Esophagus muscularis mucosa (tissue), 4 donors: ENCODE results near the gene KDM7A. TPM values are rescaled to one million over a fixed set of nuclear protein-coding genes. Genes with fewer than 3 reads are reported as not detected.

Experiments
- DNase-seq: peaks from one replicate; pipeline ENCODE4 v3.0.0-alpha.2; 2017; ENCODE audit errors: extremely low spot score
- H3K27ac ChIP-seq, 4 donors: fragments of 200-600 bp; sonication (generic); replicated peaks in 1 of 4; 1 replicate in 3 of 4; 2 replicates in 1 of 4; pipeline ENCODE4 v1.5.1; 2016 to 2019; ENCODE audit warnings: mild to moderate bottlenecking in 1 of 4
- H3K27me3 ChIP-seq, 4 donors: fragments of 200-600 bp; sonication (generic); one replicate each; pipeline versions ENCODE4 v1.5.1 to v1.6.0; 2016 to 2019
- H3K36me3 ChIP-seq, 4 donors: fragments of 200-600 bp; sonication (generic); one replicate each; pipeline ENCODE4 v1.5.1; 2016 to 2019
- H3K4me1 ChIP-seq, 4 donors: fragments of 200-600 bp; sonication (generic); one replicate each; pipeline ENCODE4 v1.5.1; 2016 to 2019
- H3K4me3 ChIP-seq, 4 donors: fragments of 200-600 bp; sonication (generic); 1 replicate in 2 of 4; 2 replicates in 2 of 4; pipeline ENCODE4 v1.5.1; 2016 to 2019; ENCODE audit warnings: mild to moderate bottlenecking in 4 of 4, moderate library complexity in 1 of 4
- H3K9me3 ChIP-seq, 4 donors: fragments of 200-600 bp; sonication (generic); 1 replicate in 3 of 4; 2 replicates in 1 of 4; pipeline ENCODE4 v1.5.1; 2016 to 2019
- EP300 ChIP-seq: sonication (generic); formaldehyde crosslinking; IDR thresholded peaks from one replicate; pipeline ENCODE4 v1.6.1; 2017; ENCODE audit warnings: antibody characterized with exemption
- POLR2A ChIP-seq: fragments of 450-650 bp; IDR thresholded peaks from one replicate; pipeline ENCODE4 v1.6.1; 2017; ENCODE audit warnings: antibody characterized with exemption, moderate library complexity, mild to moderate bottlenecking, low read depth
- POLR2AphosphoS5 ChIP-seq, 2 donors: sonication (generic); formaldehyde crosslinking; IDR thresholded peaks; one replicate each; pipeline ENCODE4 v1.6.1; 2017; ENCODE audit warnings: antibody characterized with exemption in 2 of 2
- WGBS: methylation state at CpG from one replicate; pipeline ENCODE4 v1.1.5; 2018; 5-methylcytosine and 5-hydroxymethylcytosine counted together
- intact Hi-C: fragments of 100-400 bp; cut with DNase I; formaldehyde crosslinking; loops from one replicate; pipeline ENCODE4 v1.15.1; 2023
- total RNA-seq, 4 donors: library from RNA; depleted of rRNA; stranded (reverse); fragments of >200 nt; gene quantifications; one replicate each; pipeline versions ENCODE4 v1.1.0 to v1.2.1, GENCODE V29; 2016
- TF ChIP-seq, protein P1 (sequence below), 3 experiments: fragments of 200-600 bp in 2 of 3; fragments of 450-650 bp in 1 of 3; sonication (generic) in 2 of 3; IDR thresholded peaks; one replicate each; pipeline ENCODE4 v1.5.1; 2017 to 2019; ENCODE audit warnings: antibody characterized with exemption in 3 of 3, mild to moderate bottlenecking in 2 of 3, moderate library complexity in 1 of 3

The KDM7A gene
- total RNA-seq, 4 donors from 2014 or later = 13.5 to 23.7 (median 19.5) TPM

DNA sequence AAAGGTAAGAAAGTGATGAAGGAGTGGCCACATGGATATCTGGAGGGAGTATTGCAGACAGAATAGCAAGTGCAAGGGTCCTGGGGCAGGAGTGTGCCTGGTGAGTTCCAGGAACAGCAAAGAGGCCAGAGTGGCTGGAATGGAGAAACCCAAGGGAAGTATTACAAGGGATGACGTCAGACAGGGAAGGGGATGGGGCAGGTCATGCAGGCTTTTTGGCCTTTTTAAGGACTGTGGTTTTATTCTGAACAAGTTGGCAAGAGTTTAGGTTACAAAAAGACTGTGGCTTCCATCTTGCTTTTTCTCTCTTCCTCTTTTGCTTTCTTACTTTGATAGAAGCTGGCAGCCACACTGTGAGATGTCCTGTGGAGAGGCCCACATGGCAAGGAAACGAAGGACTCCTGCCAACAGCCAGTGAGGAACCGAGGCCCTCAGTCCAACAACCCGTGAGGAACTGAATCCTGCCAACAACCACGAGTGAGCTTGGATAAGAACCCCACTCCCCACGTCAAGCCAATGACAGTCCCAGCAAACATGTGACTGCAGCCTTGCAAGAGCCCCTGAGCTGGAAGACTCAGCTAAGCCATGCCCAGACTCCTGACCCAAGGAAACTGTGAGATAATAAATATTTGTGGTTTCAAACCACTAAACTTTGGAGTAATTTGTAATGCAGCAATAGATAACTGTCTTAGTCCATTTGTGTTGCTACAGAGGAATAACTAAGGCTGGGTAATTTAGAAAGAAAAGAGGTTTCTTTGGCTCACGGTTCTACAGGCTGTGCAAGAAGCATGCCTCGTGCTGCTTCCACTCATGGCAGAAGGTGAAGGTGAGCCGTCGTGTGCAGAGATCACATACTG lies 19.8 kb upstream of the KDM7A start:
- intact Hi-C loops = no loop called here
- no peak for DNase-seq
- peaks cover 0 to 3% (median 0%) of the 10 kb centered on the region in 4 donors for H3K4me1 ChIP-seq
- TF ChIP-seq EP300 (no peak), POLR2AphosphoS5 (IDR thresholded peaks at IDR 0.05) (peak in 1 of 2 donors; percentile 14)
- TF ChIP-seq, protein P1, sequence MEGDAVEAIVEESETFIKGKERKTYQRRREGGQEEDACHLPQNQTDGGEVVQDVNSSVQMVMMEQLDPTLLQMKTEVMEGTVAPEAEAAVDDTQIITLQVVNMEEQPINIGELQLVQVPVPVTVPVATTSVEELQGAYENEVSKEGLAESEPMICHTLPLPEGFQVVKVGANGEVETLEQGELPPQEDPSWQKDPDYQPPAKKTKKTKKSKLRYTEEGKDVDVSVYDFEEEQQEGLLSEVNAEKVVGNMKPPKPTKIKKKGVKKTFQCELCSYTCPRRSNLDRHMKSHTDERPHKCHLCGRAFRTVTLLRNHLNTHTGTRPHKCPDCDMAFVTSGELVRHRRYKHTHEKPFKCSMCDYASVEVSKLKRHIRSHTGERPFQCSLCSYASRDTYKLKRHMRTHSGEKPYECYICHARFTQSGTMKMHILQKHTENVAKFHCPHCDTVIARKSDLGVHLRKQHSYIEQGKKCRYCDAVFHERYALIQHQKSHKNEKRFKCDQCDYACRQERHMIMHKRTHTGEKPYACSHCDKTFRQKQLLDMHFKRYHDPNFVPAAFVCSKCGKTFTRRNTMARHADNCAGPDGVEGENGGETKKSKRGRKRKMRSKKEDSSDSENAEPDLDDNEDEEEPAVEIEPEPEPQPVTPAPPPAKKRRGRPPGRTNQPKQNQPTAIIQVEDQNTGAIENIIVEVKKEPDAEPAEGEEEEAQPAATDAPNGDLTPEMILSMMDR (IDR thresholded peaks at IDR 0.05) = no peak
- WGBS = 71% methylated on average over 9 of the region's 10 CpGs
- no peak overlapping the region for H3K27ac ChIP-seq
- H3K27me3 ChIP-seq = no peaks in the 10 kb centered on the region
- H3K36me3 ChIP-seq = no peaks in the 10 kb centered on the region
- H3K4me3 ChIP-seq = no peak overlapping the region
- no peaks in the 10 kb centered on the region for H3K9me3 ChIP-seq

DNA sequence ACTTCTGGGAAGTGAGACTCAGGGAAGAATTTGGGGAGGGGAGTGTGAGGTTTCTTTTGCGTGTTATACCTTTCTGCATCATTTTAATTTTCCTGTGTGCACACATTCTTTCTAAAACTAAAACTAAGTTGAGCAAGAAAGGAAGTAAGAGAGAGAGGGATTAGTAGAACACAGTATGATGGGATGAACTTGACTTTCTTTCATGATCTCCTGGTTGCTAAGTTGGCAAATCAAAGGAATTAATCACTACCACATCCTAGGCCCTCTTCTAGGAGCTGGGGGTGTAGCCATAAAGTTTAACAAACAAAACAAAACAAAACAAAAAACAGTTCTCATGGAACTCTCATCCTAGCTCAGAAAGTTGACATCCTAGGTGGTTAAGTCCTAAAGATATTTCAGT lies 19.1 kb upstream of the KDM7A start:
- H3K27ac ChIP-seq = no peak overlapping the region
- WGBS = 89% methylated on average over 1 of the region's 1 CpG
- peaks cover 0 to 3% (median 0%) of the 10 kb centered on the region in 4 donors for H3K4me1 ChIP-seq
- H3K27me3 ChIP-seq = no peaks in the 10 kb centered on the region
- H3K9me3 ChIP-seq = no peaks in the 10 kb centered on the region
- TF ChIP-seq POLR2A = no peak
- TF ChIP-seq EP300 = no peak
- TF ChIP-seq POLR2AphosphoS5 (IDR thresholded peaks at IDR 0.05) = no peak
- TF ChIP-seq, protein P1 (IDR thresholded peaks at IDR 0.05) = no peak
- H3K4me3 ChIP-seq = no peak overlapping the region
- no peaks in the 10 kb centered on the region for H3K36me3 ChIP-seq
- DNase-seq = no peak
- intact Hi-C loops = no loop called here

DNA sequence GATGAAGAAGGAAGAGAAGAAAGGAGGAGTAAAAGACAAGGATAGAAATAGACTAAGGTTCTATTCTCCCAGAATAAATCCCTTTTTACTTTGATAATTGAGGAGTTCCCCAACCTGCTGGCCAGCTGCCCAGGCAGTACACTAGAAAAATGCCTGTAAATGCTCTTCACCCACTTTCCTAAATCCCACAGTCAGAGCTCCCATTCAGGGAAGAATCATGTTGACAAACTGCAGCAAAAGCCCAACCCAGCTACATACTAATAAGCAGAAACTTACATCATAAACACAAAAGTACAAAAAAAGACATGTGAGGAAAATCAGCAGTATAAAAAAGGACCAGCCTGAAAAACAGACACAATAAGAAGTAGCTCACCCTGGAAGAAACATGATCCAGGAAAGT lies 15.8 kb upstream of the KDM7A start:
- Histone ChIP-seq H3K36me3 (no peaks in the 10 kb centered on the region), H3K4me3 (no peak overlapping the region), H3K27me3 (no peaks in the 10 kb centered on the region), H3K27ac (no peak overlapping the region), H3K4me1 (no peaks in the 10 kb centered on the region), H3K9me3 (no peaks in the 10 kb centered on the region)
- TF ChIP-seq EP300 (no peak), POLR2A (no peak), POLR2AphosphoS5 (IDR thresholded peaks at IDR 0.05) (no peak)
- TF ChIP-seq, protein P1 (IDR thresholded peaks at IDR 0.05) = no peak
- DNase-seq = no peak
- intact Hi-C loops = no loop called here

DNA sequence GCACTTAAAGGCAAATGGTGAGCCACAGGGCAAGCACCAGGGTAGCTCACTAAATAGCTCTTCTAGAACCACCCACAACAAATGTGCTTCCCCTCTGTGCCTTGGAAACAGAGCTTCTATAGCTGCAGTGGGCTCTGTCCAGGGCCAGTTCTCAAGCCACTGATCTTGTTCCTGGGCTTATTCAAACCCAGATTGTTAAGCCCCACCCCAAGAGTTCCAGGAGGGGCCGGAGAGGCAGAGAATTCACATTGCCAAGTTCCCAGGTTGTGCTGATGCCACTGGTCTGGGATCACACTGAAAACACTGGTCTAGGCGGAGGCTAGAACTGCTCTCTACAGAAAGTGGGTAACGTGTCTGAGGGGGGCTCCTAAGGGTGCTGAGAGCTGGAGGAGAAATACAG lies 15.4 kb upstream of the KDM7A start:
- H3K4me3 ChIP-seq = no peak overlapping the region
- no peaks in the 10 kb centered on the region for H3K9me3 ChIP-seq
- DNase-seq = no peak
- TF ChIP-seq, protein P1 (IDR thresholded peaks at IDR 0.05) = no peak
- TF ChIP-seq EP300 (no peak), POLR2A (no peak), POLR2AphosphoS5 (IDR thresholded peaks at IDR 0.05) (no peak)
- H3K27me3 ChIP-seq = no peaks in the 10 kb centered on the region
- intact Hi-C loops = no loop called here
- WGBS = 75% methylated on average over 3 of the region's 3 CpGs
- H3K4me1 ChIP-seq = no peaks in the 10 kb centered on the region
- no peaks in the 10 kb centered on the region for H3K36me3 ChIP-seq
- H3K27ac ChIP-seq = no peak overlapping the region

DNA sequence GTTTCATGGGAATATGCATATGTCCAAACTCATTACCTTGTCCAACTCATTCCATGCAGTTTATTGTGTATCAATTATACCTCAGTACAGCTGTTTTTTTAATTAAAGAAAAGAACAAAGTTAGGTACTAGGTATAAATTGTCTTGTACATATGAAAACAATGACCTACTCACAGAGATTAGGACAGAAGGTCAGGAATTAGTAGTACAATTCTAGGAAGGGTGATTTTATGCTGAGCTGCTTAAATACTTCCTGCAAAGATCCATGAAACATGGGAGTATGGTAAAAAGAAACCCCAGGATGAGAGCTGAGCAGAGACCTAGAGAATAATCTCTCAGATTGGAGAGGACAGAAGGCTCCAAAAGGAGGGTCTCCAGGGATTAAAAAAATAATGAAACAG lies 13.8 kb upstream of the KDM7A start:
- DNase-seq = no peak
- TF ChIP-seq EP300 (no peak), POLR2A (no peak), POLR2AphosphoS5 (IDR thresholded peaks at IDR 0.05) (no peak)
- TF ChIP-seq, protein P1 (IDR thresholded peaks at IDR 0.05) = no peak

More for the DNA sequence above, 13.8 kb upstream of the KDM7A start:
- intact Hi-C loops = no loop called here
- Histone ChIP-seq H3K4me1 (no peaks in the 10 kb centered on the region), H3K9me3 (no peaks in the 10 kb centered on the region), H3K36me3 (no peaks in the 10 kb centered on the region), H3K27me3 (peaks cover 0 to 5% (median 0%) of the 10 kb centered on the region in 4 donors), H3K27ac (no peak overlapping the region), H3K4me3 (no peak overlapping the region)
